GM13977 (cell line): ENCODE measurements around the gene CCNG2.

Experiments
- DNase-seq: peaks from one replicate; pipeline ENCODE4 v3.0.0; 2012; ENCODE audit warnings: low spot score
- CTCF ChIP-seq: IDR thresholded peaks from 2 replicates; pipeline ENCODE4 v1.5.1; 2012; ENCODE audit warnings: mild to moderate bottlenecking, control low read depth; ENCODE audit not compliant: insufficient read depth; ENCODE audit errors: extremely low read depth, missing control alignments
- in situ Hi-C: fragments of 300-500 bp; cut with MboI; formaldehyde crosslinking; loops from one replicate; pipeline ENCODE4 v1.12.0; 2022; ENCODE audit warnings: low sequenced_read_pairs, low pct_unique_long_range_greater_than_20kb, mixed read lengths, inconsistent platforms; ENCODE audit not compliant: unreplicated experiment

The CCNG2 gene

GRCh38 chr4:77197831-77198230, 40.8 kb downstream of the CCNG2 start:
- in situ Hi-C loops = no loop called here
- no peak for DNase-seq
- no peak for TF ChIP-seq CTCF

GRCh38 chr4:77199276-77199675, 42.3 kb downstream of the CCNG2 start:
- DNase-seq = no peak
- in situ Hi-C loops = no loop called here
- TF ChIP-seq CTCF = no peak

GRCh38 chr4:77199701-77200100, 42.7 kb downstream of the CCNG2 start:
- TF ChIP-seq CTCF = no peak
- in situ Hi-C loops = loop anchor here (10.0 to 25.0 kb wide), 2 partner anchors 105 to 687 kb away; no protein-coding TSS in a partner anchor
- no peak for DNase-seq

GRCh38 chr4:77201343-77201742, 44.3 kb downstream of the CCNG2 start:
- in situ Hi-C loops = loop anchor here (10.0 to 25.0 kb wide), 2 partner anchors 107 to 689 kb away; no protein-coding TSS in a partner anchor
- no peak for DNase-seq
- TF ChIP-seq CTCF = no peak

GRCh38 chr4:77201857-77202256, 44.9 kb downstream of the CCNG2 start:
- in situ Hi-C loops = loop anchor here (10.0 to 25.0 kb wide), 2 partner anchors 107 to 690 kb away; no protein-coding TSS in a partner anchor
- DNase-seq = no peak
- no peak for TF ChIP-seq CTCF

GRCh38 chr4:77202491-77202890, 45.5 kb downstream of the CCNG2 start:
- in situ Hi-C loops = loop anchor here (10.0 to 25.0 kb wide), 2 partner anchors 108 to 690 kb away; no protein-coding TSS in a partner anchor
- no peak for TF ChIP-seq CTCF
- DNase-seq = no peak
